Measurements from ENCODE around the gene OTUD5.

Gene OTUD5

GRCh38 chrX:48902776-48903175 is 54.6 kb downstream of the OTUD5 start:
- ChIA-PET CTCF (interaction anchor here (1.2 kb wide), 1 partner anchor 34 kb away, joined by 4 read pairs; no protein-coding TSS in a partner anchor), POLR2A (interaction anchor here (1.5 to 2.0 kb wide), 2 partner anchors 9 to 37 kb away, joined by 3 to 7 read pairs; partner anchors contain the start of gene SLC35A2)
- TF ChIP-seq, protein P1, sequence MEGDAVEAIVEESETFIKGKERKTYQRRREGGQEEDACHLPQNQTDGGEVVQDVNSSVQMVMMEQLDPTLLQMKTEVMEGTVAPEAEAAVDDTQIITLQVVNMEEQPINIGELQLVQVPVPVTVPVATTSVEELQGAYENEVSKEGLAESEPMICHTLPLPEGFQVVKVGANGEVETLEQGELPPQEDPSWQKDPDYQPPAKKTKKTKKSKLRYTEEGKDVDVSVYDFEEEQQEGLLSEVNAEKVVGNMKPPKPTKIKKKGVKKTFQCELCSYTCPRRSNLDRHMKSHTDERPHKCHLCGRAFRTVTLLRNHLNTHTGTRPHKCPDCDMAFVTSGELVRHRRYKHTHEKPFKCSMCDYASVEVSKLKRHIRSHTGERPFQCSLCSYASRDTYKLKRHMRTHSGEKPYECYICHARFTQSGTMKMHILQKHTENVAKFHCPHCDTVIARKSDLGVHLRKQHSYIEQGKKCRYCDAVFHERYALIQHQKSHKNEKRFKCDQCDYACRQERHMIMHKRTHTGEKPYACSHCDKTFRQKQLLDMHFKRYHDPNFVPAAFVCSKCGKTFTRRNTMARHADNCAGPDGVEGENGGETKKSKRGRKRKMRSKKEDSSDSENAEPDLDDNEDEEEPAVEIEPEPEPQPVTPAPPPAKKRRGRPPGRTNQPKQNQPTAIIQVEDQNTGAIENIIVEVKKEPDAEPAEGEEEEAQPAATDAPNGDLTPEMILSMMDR (IDR thresholded peaks at IDR 0.05; ENCODE audit: control extremely low read depth, extremely low read depth, low read depth, missing control alignments) = no peak

GRCh38 chrX:48902135-48902534 is 55.3 kb downstream of the OTUD5 start:
- CTCF ChIA-PET = no interaction called here
- TF ChIP-seq, protein P1 (IDR thresholded peaks at IDR 0.05; ENCODE audit: control extremely low read depth, extremely low read depth, low read depth, missing control alignments) = no peak
- no peak for DNase-seq (ENCODE audit: extremely low spot score)
- POLR2A ChIA-PET = interaction anchor here (2.0 kb wide), 1 partner anchor 10 kb away, joined by 7 read pairs; the partner anchor contains the start of gene SLC35A2

More at GRCh38 chrX:48902776-48903175, 54.6 kb downstream of the OTUD5 start:
- no peak for DNase-seq (ENCODE audit: extremely low spot score)

GRCh38 chrX:48901069-48901468 is 56.3 kb downstream of the OTUD5 start:
- TF ChIP-seq, protein P1 (IDR thresholded peaks at IDR 0.05; ENCODE audit: control extremely low read depth, extremely low read depth, low read depth, missing control alignments) = no peak
- DNase-seq (ENCODE audit: extremely low spot score) = no peak
- ChIA-PET CTCF (no interaction called here), POLR2A (interaction anchor here (1.4 kb wide), 1 partner anchor 10 kb away, joined by 3 read pairs; no protein-coding TSS in a partner anchor)

GRCh38 chrX:48899078-48899410 is 58.4 kb downstream of the OTUD5 start:
- POLR2A ChIA-PET = interaction anchor here (0.7 kb wide), 2 partner anchors 251 to 259 kb away, joined by 3 to 9 read pairs; no protein-coding TSS in a partner anchor
- CTCF ChIA-PET = interaction anchor here (1.8 to 2.7 kb wide), 2 partner anchors 10 to 48 kb away, joined by 5 to 11 read pairs; no protein-coding TSS in a partner anchor
- TF ChIP-seq, protein P1 (IDR thresholded peaks at IDR 0.05; ENCODE audit: control extremely low read depth, extremely low read depth, low read depth, missing control alignments) = no peak
- no peak for DNase-seq (ENCODE audit: extremely low spot score)

- POLR2A ChIA-PET = interaction anchor here (0.8 to 1.2 kb wide), 5 partner anchors 8 to 17 kb away, joined by 3 to 5 read pairs (median 4); partner anchors contain the start of gene SLC35A2
- CTCF ChIA-PET = interaction anchor here (0.9 to 2.7 kb wide), 3 partner anchors 9 to 49 kb away, joined by 3 to 11 read pairs (median 5); no protein-coding TSS in a partner anchor
- TF ChIP-seq, protein P1 (IDR thresholded peaks at IDR 0.05; ENCODE audit: control extremely low read depth, extremely low read depth, low read depth, missing control alignments) = no peak
- DNase-seq (ENCODE audit: extremely low spot score) = peak; percentile 84
Observed at GRCh38 chrX:48897625-48898306, 59.6 kb downstream of the OTUD5 start, which contains the start of the genes PQBP1 and TIMM17B. Gene PQBP1, plus strand, starts transcription at chrX:48897930. Its CDS starts 580 bp downstream, at chrX:48898510. Gene TIMM17B, minus strand, starts transcription at chrX:48897768. Its CDS starts 19 bp downstream, at chrX:48897749.

GRCh38 chrX:48897157-48897624 is 60.2 kb downstream of the OTUD5 start:
- no peak for DNase-seq (ENCODE audit: extremely low spot score)
- CTCF ChIA-PET = interaction anchor here (1.2 to 2.7 kb wide), 3 partner anchors 50 to 248 kb away, joined by 3 to 11 read pairs (median 3); no protein-coding TSS in a partner anchor
- POLR2A ChIA-PET = interaction anchor here (0.8 to 1.2 kb wide), 4 partner anchors 9 to 18 kb away, joined by 3 to 4 read pairs (median 4); partner anchors contain the start of gene SLC35A2
- TF ChIP-seq, protein P1 (IDR thresholded peaks at IDR 0.05; ENCODE audit: control extremely low read depth, extremely low read depth, low read depth, missing control alignments) = no peak
